Activated naive CD4-positive, alpha-beta T cell treated with anti-CD3 and anti-CD28 coated beads for 36 hours (primary cell): Measurements from ENCODE around the gene EOLA1. TPM values are rescaled to one million over a fixed set of nuclear protein-coding genes. Genes with fewer than 3 reads are reported as not detected.

Experiments used
- CTCF ChIA-PET: fragments of 350-600 bp; sonication (Branson Sonifier 250); formaldehyde crosslinking; loops from one replicate; lab custom pipeline; 2021; ENCODE audit warnings: antibody characterized with exemption; lab: Charles Lee
- DNase-seq: peaks from one replicate; pipeline ENCODE4 v3.0.0-alpha.2; 2020
- H3K27ac Mint-ChIP-seq: one replicate; pipeline ENCODE4 v1.8.0; 2021; ENCODE audit warnings: mild to moderate bottlenecking, mixed read lengths
- H3K27me3 Mint-ChIP-seq: one replicate; pipeline ENCODE4 v1.8.0; 2021; ENCODE audit warnings: low read depth, mixed read lengths
- H3K36me3 Mint-ChIP-seq: one replicate; pipeline ENCODE4 v1.8.0; 2021; ENCODE audit warnings: low read depth, mixed read lengths
- H3K4me1 Mint-ChIP-seq: one replicate; pipeline ENCODE4 v1.8.0; 2021; ENCODE audit warnings: low read depth, mixed read lengths
- H3K4me3 Mint-ChIP-seq: one replicate; pipeline ENCODE4 v1.8.0; 2021; ENCODE audit warnings: mild to moderate bottlenecking, moderate library complexity, mixed read lengths
- H3K9me3 Mint-ChIP-seq: one replicate; pipeline ENCODE4 v1.8.0; 2021; ENCODE audit warnings: mixed read lengths
- intact Hi-C: fragments of 100-400 bp; cut with micrococcal nuclease; formaldehyde crosslinking; loops from one replicate; pipeline ENCODE4 v1.15.1; 2023
- total RNA-seq, 2 experiments: library from RNA; stranded (reverse); gene quantifications; one replicate each; pipeline ENCODE4 v1.2.3, GENCODE V29; 2021

Gene EOLA1
- total RNA-seq, 2 experiments from 2014 or later: 14.7 to 16.2 TPM

DNA sequence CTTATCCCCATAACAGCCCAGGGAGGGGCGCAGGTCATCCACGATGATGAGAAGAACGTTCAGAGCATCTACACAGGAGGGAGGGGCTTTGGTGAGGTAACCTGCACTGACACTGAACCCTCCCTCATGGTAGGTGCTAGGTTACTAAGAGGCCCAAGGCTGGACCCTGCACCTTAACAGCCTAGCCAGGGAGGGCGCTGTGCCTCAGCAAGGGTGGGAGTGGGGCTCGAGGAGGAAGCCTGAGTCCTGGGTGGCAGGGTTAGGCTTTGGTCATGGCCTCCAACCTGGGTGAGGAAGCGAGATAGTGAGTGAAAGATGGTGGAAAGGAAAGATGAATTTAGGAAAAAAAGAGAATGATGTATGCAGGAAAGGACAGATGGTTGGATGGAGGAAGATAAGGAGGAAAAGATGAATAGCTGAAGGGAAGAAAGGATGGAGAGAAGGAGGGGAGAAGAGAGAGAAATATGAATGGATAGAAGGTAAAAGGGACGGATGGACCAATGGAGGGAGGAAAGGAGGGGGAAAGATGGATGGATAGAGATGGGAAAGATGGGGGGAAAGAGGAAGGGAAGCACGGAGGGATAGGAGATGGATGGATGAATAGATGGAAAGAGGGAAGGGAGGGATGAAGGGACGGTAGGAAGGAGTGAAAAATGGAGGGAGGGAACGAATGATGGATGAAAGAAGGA lies 36.4 kb upstream of the EOLA1 start:
- CTCF ChIA-PET: interaction anchor here (0.7 kb wide), 2 partner anchors 37 to 124 kb away, joined by 3 to 4 read pairs; partner anchors contain the start of gene EOLA1
- H3K9me3 Mint-ChIP-seq: no peaks in the 10 kb centered on the region

GRCh38 chrX:149504915-149505651 lies 35.7 kb upstream of the EOLA1 start, which contains the start of gene IDS:
IDS (minus strand) TSS chrX:149505306; CDS start chrX:149505137, 169 bp downstream.
- peak within 1 kb of the TSS; percentile 93 for H3K27ac Mint-ChIP-seq
- H3K4me1 Mint-ChIP-seq: peaks cover 26% of the 10 kb centered on the region
- CTCF ChIA-PET: interaction anchor here (1.0 kb wide), 1 partner anchor 21 kb away, joined by 3 read pairs; no protein-coding TSS in a partner anchor
- H3K9me3 Mint-ChIP-seq: no peaks in the 10 kb centered on the region
- DNase-seq: peak; percentile 89
- intact Hi-C loops: loop anchor here (1.0 to 10.0 kb wide), 4 partner anchors 18 to 1480 kb away; partner anchors contain the start of genes HMGB3 and TMEM185A
- no peaks in the 10 kb centered on the region for H3K27me3 Mint-ChIP-seq
- peak within 1 kb of the TSS; percentile 86 for H3K4me3 Mint-ChIP-seq
- peaks cover 2% of the 10 kb centered on the region for H3K36me3 Mint-ChIP-seq

More for the DNA sequence above, 36.4 kb upstream of the EOLA1 start:
- H3K4me1 Mint-ChIP-seq: peaks cover 29% of the 10 kb centered on the region
- peak overlapping the region; percentile 93 for H3K27ac Mint-ChIP-seq
- peak overlapping the region; percentile 86 for H3K4me3 Mint-ChIP-seq
- DNase-seq: peak; percentile 81
- H3K27me3 Mint-ChIP-seq: no peaks in the 10 kb centered on the region
- peaks cover 5% of the 10 kb centered on the region for H3K36me3 Mint-ChIP-seq
- intact Hi-C loops: loop anchor here (2.0 to 10.0 kb wide), 2 partner anchors 18 to 1480 kb away; partner anchors contain the start of gene HMGB3

DNA sequence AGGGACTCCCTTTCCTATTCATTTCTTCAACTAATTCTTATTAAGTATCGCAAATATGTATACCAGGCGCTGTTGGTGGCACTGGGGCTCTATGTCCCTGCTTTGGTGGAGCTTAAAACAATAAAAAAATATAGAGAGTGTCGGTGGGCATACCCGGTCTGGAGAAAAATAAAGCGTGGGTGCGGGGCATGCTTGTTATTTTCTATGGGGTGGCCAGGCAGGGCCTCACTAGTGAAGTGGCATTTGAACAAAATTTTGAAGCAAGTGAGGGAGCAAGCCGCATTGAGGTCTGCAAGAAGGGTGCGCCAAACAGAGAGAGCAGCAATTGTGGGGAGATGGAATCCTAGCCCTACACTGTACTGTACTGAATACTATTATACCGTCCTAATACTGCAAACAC lies 35.1 kb upstream of the EOLA1 start:
- Mint-ChIP-seq H3K4me3 (peak overlapping the region; percentile 86), H3K27ac (peak overlapping the region; percentile 74), H3K4me1 (peaks cover 22% of the 10 kb centered on the region), H3K27me3 (peaks cover 2% of the 10 kb centered on the region), H3K36me3 (peaks cover 2% of the 10 kb centered on the region), H3K9me3 (no peaks in the 10 kb centered on the region)
- CTCF ChIA-PET: interaction anchor here (1.0 kb wide), 1 partner anchor 21 kb away, joined by 3 read pairs; no protein-coding TSS in a partner anchor
- no peak for DNase-seq
- intact Hi-C loops: loop anchor here (1.0 to 10.0 kb wide), 4 partner anchors 17 to 1479 kb away; partner anchors contain the start of genes HMGB3 and TMEM185A

DNA sequence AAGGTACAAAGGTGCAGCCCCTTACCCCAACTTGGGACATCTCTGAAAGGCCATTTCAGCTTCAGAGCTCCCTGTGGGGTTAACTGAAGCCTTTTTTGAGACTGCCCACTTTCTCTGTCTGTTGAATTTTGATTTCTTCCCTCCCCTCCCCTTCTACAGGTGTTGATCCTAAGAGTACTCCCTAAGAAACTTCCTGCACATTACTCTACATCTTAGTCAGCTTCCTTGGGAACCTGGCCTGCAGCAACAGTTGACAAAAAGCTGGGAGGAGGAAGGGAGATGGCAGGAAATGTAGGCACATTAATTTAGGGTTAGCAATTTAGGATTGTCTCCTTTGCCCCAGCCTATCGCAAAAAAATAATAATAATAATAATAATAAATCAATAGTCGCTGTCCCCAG lies 34.5 kb upstream of the EOLA1 start:
- no peak overlapping the region for H3K27ac Mint-ChIP-seq
- no peaks in the 10 kb centered on the region for H3K9me3 Mint-ChIP-seq
- intact Hi-C loops: loop anchor here (10.0 kb wide), 1 partner anchor 1478 kb away; the partner anchor contains the start of gene HMGB3
- peaks cover 2% of the 10 kb centered on the region for H3K36me3 Mint-ChIP-seq
- CTCF ChIA-PET: no interaction called here
- peaks cover 2% of the 10 kb centered on the region for H3K27me3 Mint-ChIP-seq
- H3K4me3 Mint-ChIP-seq: no peak overlapping the region
- H3K4me1 Mint-ChIP-seq: peaks cover 17% of the 10 kb centered on the region
- no peak for DNase-seq

GRCh38 chrX:149508467-149508866 lies 32.3 kb upstream of the EOLA1 start:
- H3K4me3 Mint-ChIP-seq: no peak overlapping the region

GRCh38 chrX:149510386-149510785 lies 30.4 kb upstream of the EOLA1 start:
- CTCF ChIA-PET: interaction anchor here (0.8 kb wide), 1 partner anchor 29 kb away, joined by 3 read pairs; no protein-coding TSS in a partner anchor
- Mint-ChIP-seq H3K4me1 (peaks cover 23% of the 10 kb centered on the region), H3K4me3 (no peak overlapping the region), H3K9me3 (no peaks in the 10 kb centered on the region), H3K27me3 (peaks cover 2% of the 10 kb centered on the region), H3K27ac (no peak overlapping the region), H3K36me3 (no peaks in the 10 kb centered on the region)
- DNase-seq: no peak
- intact Hi-C loops: loop anchor here (10.0 kb wide), 1 partner anchor 1574 kb away; no protein-coding TSS in a partner anchor

More at GRCh38 chrX:149508467-149508866, 32.3 kb upstream of the EOLA1 start:
- no peaks in the 10 kb centered on the region for H3K36me3 Mint-ChIP-seq
- H3K27me3 Mint-ChIP-seq: peaks cover 2% of the 10 kb centered on the region
- intact Hi-C loops: loop anchor here (10.0 kb wide), 1 partner anchor 1476 kb away; the partner anchor contains the start of gene HMGB3
- DNase-seq: no peak
- no peaks in the 10 kb centered on the region for H3K9me3 Mint-ChIP-seq
- H3K4me1 Mint-ChIP-seq: peaks cover 16% of the 10 kb centered on the region
- CTCF ChIA-PET: no interaction called here
- H3K27ac Mint-ChIP-seq: no peak overlapping the region

GRCh38 chrX:149511081-149511480 lies 29.7 kb upstream of the EOLA1 start:
- H3K27me3 Mint-ChIP-seq: peaks cover 2% of the 10 kb centered on the region
- H3K4me3 Mint-ChIP-seq: no peak overlapping the region
- H3K9me3 Mint-ChIP-seq: no peaks in the 10 kb centered on the region
- DNase-seq: no peak
- H3K4me1 Mint-ChIP-seq: peaks cover 20% of the 10 kb centered on the region
- H3K36me3 Mint-ChIP-seq: no peaks in the 10 kb centered on the region
- CTCF ChIA-PET: interaction anchor here (1.0 to 2.3 kb wide), 2 partner anchors 17 to 28 kb away, joined by 4 to 12 read pairs; no protein-coding TSS in a partner anchor
- H3K27ac Mint-ChIP-seq: no peak overlapping the region
- intact Hi-C loops: loop anchor here (10.0 kb wide), 1 partner anchor 1574 kb away; no protein-coding TSS in a partner anchor

DNA sequence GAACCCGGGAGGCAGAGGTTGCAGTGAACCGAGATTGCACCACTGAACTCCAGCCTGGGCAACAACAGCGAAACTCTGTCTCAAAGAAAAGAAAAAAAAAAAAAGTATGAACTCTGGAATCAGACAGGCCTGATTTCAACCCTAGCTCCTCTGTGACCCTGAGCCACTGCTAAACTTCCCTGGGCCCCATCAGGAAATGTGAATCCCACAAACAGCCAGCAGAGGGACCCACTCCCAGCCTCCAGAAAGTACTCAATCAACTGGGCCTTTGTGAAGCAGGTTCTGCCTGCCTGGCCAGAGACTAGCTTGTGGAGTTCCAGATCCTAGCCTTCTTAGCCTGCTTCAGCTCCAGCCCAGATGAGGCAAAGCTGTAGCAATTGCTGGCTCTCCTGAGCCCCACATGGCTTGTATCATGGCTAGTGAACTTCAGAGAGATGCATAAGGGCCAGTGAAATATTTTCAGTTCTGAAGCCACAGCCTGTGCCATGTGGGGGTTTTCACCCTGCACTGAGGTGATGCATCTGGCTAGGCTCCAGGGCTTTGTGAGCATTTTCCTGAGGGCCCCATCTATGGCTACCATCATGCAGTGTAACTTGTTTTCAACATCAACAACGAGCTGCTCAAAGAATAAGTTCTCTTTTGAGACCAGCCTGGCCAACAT lies 28.5 kb upstream of the EOLA1 start:
- CTCF ChIA-PET: interaction anchor here (1.0 to 2.3 kb wide), 5 partner anchors 10 to 94 kb away, joined by 4 to 12 read pairs (median 5); no protein-coding TSS in a partner anchor
- peak; percentile 66 for DNase-seq
- H3K4me1 Mint-ChIP-seq: peaks cover 19% of the 10 kb centered on the region
- H3K36me3 Mint-ChIP-seq: no peaks in the 10 kb centered on the region
- H3K4me3 Mint-ChIP-seq: no peak overlapping the region
- intact Hi-C loops: loop anchor here (1.0 to 10.0 kb wide), 2 partner anchors 313 to 1572 kb away; no protein-coding TSS in a partner anchor
- H3K27ac Mint-ChIP-seq: no peak overlapping the region
- H3K27me3 Mint-ChIP-seq: peaks cover 2% of the 10 kb centered on the region
- no peaks in the 10 kb centered on the region for H3K9me3 Mint-ChIP-seq

DNA sequence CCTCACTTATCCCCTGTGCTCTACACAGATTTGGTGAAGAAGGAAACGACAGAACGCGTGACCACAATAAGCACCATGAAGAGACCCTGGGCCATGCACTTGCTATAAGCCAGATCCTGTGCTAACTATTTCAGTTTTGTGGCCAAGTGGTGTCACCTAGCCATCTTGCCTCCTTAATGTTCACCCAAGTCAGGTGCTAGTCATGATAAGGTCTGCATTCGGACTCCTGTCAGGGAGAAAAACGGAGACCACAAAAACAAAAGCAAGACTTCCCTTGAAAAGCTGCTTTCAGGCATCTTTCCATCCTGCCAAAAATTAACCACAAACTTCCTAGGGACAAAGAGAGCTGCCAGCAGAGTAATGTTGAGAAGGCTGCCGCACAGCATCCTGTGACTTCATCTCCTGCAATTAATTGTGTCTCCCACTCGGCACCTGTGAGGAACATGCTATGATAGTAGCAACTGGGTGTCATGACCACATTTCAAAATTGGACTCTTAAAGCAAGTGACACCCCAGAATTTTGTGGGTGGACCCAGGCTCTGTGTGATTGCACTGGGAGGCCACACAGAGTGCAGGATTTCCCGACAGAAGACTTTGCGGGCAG lies 26.9 kb upstream of the EOLA1 start:
- H3K4me1 Mint-ChIP-seq: peaks cover 19% of the 10 kb centered on the region
- CTCF ChIA-PET: interaction anchor here (2.2 kb wide), 1 partner anchor 8 kb away, joined by 7 read pairs; no protein-coding TSS in a partner anchor
- no peaks in the 10 kb centered on the region for H3K36me3 Mint-ChIP-seq
- H3K9me3 Mint-ChIP-seq: no peaks in the 10 kb centered on the region
- intact Hi-C loops: loop anchor here (10.0 kb wide), 1 partner anchor 1571 kb away; no protein-coding TSS in a partner anchor
- no peak overlapping the region for H3K27ac Mint-ChIP-seq
- no peak overlapping the region for H3K4me3 Mint-ChIP-seq
- H3K27me3 Mint-ChIP-seq: peaks cover 2% of the 10 kb centered on the region
- peak; percentile 12 for DNase-seq

DNA sequence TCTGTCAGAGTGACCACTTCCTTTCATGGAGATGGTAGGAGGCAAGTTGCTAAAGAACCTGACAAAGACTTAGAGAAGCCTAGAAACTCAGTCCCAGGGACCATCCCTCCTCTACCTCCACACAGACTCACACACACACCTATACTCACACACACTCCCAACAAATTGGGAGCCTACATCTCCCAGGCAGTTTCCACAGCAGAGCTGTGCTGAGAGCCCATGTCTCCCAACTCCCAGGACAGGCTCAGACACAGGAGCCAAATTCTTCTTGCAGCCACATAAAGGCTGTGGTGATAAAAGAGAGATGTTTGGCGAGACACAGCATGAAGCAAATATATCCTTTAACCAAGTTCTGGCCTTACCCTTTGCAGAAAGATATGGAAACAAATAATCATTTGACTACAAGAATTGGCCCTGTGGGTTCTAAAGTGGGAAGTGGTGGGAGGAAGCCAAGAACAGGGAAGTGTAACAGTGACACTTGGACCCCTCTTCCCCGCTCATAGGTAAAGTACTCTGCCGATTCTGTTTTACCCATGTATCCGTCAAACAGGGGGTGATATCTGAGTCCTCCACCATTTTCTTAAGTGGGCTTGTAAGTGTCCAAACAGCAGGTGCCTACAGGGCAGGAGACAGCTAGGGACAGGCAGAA lies 24.7 kb upstream of the EOLA1 start:
- H3K4me3 Mint-ChIP-seq: no peak overlapping the region
- intact Hi-C loops: loop anchor here (10.0 kb wide), 1 partner anchor 1569 kb away; no protein-coding TSS in a partner anchor
- CTCF ChIA-PET: no interaction called here
- no peak overlapping the region for H3K27ac Mint-ChIP-seq
- no peak for DNase-seq
- no peaks in the 10 kb centered on the region for H3K27me3 Mint-ChIP-seq
- H3K9me3 Mint-ChIP-seq: no peaks in the 10 kb centered on the region
- no peaks in the 10 kb centered on the region for H3K36me3 Mint-ChIP-seq
- peaks cover 24% of the 10 kb centered on the region for H3K4me1 Mint-ChIP-seq
